ENCODE results near the gene HRAS. TPM values are rescaled to one million over a fixed set of nuclear protein-coding genes. Genes with fewer than 3 reads are reported as not detected.

HRAS gene
- total RNA-seq, 3 donors from 2014 or later (not counting 1 experiment from before 2014, with no cell fraction given), result 27.6 to 35.0 (median 30.6) TPM

DNA sequence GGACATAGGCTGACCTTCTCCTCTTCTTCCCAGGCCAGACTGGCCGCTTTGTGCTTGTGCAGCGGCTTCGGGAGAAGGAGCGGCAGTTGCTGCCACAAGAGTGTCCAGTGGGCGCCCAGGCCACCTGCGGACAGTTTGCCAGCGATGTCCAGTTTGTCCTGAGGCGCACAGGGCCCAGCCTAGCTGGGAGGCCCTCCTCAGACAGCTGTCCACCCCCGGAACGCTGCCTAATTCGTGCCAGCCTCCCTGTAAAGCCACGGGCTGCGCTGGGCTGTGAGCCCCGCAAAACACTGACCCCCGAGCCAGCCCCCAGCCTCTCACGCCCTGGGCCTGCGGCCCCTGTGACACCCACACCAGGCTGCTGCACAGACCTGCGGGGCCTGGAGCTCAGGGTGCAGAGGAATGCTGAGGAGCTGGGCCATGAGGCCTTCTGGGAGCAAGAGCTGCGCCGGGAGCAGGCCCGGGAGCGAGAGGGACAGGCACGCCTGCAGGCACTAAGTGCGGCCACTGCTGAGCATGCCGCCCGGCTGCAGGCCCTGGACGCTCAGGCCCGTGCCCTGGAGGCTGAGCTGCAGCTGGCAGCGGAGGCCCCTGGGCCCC, 26.8 kb upstream of the HRAS start:
- DNase-seq (no peak), ATAC-seq (no peak)
- Histone ChIP-seq H3K36me3 (ENCODE audit: control insufficient read depth, insufficient read depth, low read length) (no peaks in the 10 kb centered on the region), H3K4me1 (ENCODE audit: control insufficient read depth, insufficient read depth, low read length) (peaks cover 19% of the 10 kb centered on the region), H3K4me3 (ENCODE audit: low read length) (no peak overlapping the region), H3K9me3 (ENCODE audit: control insufficient read depth, insufficient read depth, low read length) (no peaks in the 10 kb centered on the region), H3K27ac (ENCODE audit: low read length) (no peak overlapping the region), H3K27me3 (ENCODE audit: control insufficient read depth, insufficient read depth, low read length) (no peaks in the 10 kb centered on the region)
- Mint-ChIP-seq H3K4me1 (peaks cover 5 to 18% of the 10 kb centered on the region in 2 donors), H3K27me3 (ENCODE audit: low read depth in 2 of 2) (no peaks in the 10 kb centered on the region), H3K27ac (no peak overlapping the region), H3K36me3 (no peaks in the 10 kb centered on the region), H3K9me3 (no peaks in the 10 kb centered on the region), H3K4me3 (peak overlapping the region; percentile 93)
- WGBS (ENCODE audit: insufficient coverage), result 96% methylated on average over 29 of the region's 29 CpGs
- intact Hi-C loops (cut with micrococcal nuclease), result no loop called here
- TF ChIP-seq, protein P1, sequence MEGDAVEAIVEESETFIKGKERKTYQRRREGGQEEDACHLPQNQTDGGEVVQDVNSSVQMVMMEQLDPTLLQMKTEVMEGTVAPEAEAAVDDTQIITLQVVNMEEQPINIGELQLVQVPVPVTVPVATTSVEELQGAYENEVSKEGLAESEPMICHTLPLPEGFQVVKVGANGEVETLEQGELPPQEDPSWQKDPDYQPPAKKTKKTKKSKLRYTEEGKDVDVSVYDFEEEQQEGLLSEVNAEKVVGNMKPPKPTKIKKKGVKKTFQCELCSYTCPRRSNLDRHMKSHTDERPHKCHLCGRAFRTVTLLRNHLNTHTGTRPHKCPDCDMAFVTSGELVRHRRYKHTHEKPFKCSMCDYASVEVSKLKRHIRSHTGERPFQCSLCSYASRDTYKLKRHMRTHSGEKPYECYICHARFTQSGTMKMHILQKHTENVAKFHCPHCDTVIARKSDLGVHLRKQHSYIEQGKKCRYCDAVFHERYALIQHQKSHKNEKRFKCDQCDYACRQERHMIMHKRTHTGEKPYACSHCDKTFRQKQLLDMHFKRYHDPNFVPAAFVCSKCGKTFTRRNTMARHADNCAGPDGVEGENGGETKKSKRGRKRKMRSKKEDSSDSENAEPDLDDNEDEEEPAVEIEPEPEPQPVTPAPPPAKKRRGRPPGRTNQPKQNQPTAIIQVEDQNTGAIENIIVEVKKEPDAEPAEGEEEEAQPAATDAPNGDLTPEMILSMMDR (IDR thresholded peaks at IDR 0.05), result no peak

DNA sequence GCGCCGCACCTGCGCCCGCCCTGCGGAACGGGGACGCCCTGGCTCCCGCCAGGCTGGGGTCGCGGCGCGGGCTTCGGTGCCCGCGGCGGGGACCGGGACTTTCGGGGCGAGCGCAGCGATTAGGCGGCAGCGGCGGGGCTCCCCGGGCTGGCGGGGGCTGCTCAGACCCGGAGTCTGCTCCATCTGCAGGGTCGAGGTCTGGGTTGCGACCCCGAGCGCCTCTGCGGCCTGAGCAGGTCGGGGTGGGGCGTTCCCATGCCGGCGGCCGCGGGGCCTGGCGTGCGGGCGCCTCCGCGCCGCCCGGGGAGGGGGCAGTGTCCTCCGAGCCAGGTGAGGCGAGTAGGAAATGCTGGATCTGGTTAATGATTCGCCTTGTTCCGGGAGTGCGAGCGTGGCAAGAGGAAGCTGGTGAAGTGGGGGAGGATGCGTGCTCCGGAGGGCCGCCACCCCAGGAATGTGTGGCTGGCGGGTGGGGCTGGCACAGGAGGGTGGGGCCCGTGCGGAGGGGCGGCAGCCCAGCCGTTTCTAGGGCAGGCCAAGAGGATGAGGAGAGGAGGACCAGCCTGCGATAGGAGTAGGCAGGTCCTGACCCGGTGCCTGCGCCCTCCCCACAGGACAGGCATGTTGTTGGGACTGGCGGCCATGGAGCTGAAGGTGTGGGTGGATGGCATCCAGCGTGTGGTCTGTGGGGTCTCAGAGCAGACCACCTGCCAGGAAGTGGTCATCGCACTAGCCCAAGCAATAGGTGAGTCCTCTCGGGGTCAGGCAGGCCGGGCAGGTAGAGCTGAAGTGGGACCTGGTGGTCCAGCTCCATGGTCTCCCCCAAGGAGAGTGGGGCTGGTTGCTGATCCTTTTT, 26.0 kb upstream of the HRAS start:
- peak in 1 of 2 donors; percentile 60 for DNase-seq
- intact Hi-C loops (cut with micrococcal nuclease), result no loop called here
- ATAC-seq, result peak; percentile 31 to 47 (median 34)
- Histone ChIP-seq H3K9me3 (ENCODE audit: control insufficient read depth, insufficient read depth, low read length) (no peaks in the 10 kb centered on the region), H3K36me3 (ENCODE audit: control insufficient read depth, insufficient read depth, low read length) (no peaks in the 10 kb centered on the region), H3K27me3 (ENCODE audit: control insufficient read depth, insufficient read depth, low read length) (no peaks in the 10 kb centered on the region), H3K4me3 (ENCODE audit: low read length) (peak overlapping the region; percentile 30), H3K27ac (ENCODE audit: low read length) (no peak overlapping the region), H3K4me1 (ENCODE audit: control insufficient read depth, insufficient read depth, low read length) (peaks cover 20% of the 10 kb centered on the region)
- H3K4me3 Mint-ChIP-seq, result peak overlapping the region; percentile 93
- no peaks in the 10 kb centered on the region for H3K9me3 Mint-ChIP-seq
- TF ChIP-seq, protein P1 (IDR thresholded peaks at IDR 0.05), result no peak
- peak overlapping the region; percentile 75 to 78 for H3K27ac Mint-ChIP-seq
- H3K36me3 Mint-ChIP-seq, result no peaks in the 10 kb centered on the region
- WGBS (ENCODE audit: insufficient coverage), result 7% methylated on average over 67 of the region's 67 CpGs
- peaks cover 0 to 1% of the 10 kb centered on the region in 2 donors for H3K27me3 Mint-ChIP-seq (ENCODE audit: low read depth in 2 of 2)
- peaks cover 5 to 18% of the 10 kb centered on the region in 2 donors for H3K4me1 Mint-ChIP-seq

DNA sequence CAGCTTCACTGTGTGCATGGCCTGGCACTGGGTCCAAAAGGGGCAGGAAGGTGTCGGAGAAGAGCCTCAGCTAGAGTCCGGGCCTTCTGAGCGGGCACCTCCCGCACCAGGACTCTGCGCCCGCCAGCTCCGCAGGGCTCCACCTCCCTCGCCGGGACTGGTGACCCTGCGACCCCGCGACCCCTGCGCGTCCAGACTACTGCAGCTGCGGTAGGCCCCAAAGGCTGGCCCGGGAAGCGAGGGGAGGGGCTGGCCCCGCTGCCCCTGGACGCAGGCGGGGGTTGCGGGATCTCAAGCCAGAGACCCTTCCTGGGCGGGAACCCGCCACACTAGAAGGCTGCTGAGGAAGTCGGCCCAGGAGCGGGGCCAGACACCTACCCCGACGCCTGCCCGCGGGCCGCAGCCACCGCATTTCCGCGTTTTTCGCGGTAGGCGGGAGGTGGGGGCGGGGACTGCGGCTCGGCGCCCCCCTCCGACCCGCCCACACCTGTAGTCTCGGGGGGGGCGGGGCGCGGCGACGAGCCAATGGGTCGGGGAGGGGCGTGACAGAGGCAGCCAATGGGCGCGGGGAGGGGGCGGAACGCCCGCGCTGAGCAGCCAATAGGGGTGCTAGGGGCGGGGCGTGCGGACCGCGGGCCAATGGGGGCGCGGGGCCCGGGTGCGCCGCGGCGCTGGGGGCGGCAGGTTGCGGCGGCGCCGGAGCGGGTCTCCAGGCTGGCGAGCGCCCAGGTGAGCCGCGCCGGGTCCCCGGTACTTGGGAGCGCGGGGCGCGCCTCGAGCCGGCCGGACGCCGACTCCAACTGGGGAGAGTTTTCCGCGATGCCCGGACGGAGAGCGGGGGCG, 25.1 kb upstream of the HRAS start, which contains the start of the genes LMNTD2 and RASSF7:
Gene LMNTD2 (minus strand): TSS at position 434 of the 843 bp plus-strand sequence. CDS start 22 bp downstream, at position 412.
Gene RASSF7 (plus strand): TSS at position 666 of the 843 bp plus-strand sequence. CDS start 799 bp downstream, outside the sequence.
- Mint-ChIP-seq H3K4me3 (peak within 1 kb of the TSS; percentile 93), H3K27ac (peak within 1 kb of the TSS; percentile 75 to 78), H3K27me3 (ENCODE audit: low read depth in 2 of 2) (peaks cover 0 to 2% of the 10 kb centered on the region in 2 donors), H3K9me3 (no peaks in the 10 kb centered on the region), H3K36me3 (no peaks in the 10 kb centered on the region), H3K4me1 (peaks cover 5 to 18% of the 10 kb centered on the region in 2 donors)
- DNase-seq (peak; percentile 93 to 96), ATAC-seq (peak; percentile 95 to 98 (median 96))
- Histone ChIP-seq H3K4me1 (ENCODE audit: control insufficient read depth, insufficient read depth, low read length) (peaks cover 26% of the 10 kb centered on the region), H3K27ac (ENCODE audit: low read length) (peak within 1 kb of the TSS; percentile 87), H3K9me3 (ENCODE audit: control insufficient read depth, insufficient read depth, low read length) (no peaks in the 10 kb centered on the region), H3K36me3 (ENCODE audit: control insufficient read depth, insufficient read depth, low read length) (no peaks in the 10 kb centered on the region), H3K4me3 (ENCODE audit: low read length) (peak within 1 kb of the TSS; percentile 61), H3K27me3 (ENCODE audit: control insufficient read depth, insufficient read depth, low read length) (no peaks in the 10 kb centered on the region)
- WGBS (ENCODE audit: insufficient coverage), result 2% methylated on average over 95 of the region's 95 CpGs
- intact Hi-C loops (cut with micrococcal nuclease), result loop anchor here (1.0 kb wide), 1 partner anchor 8 kb away; no protein-coding TSS in a partner anchor
- TF ChIP-seq, protein P1 (IDR thresholded peaks at IDR 0.05), result no peak

Measured in natural killer cell (primary cell).